Naive B cell (primary cell): ENCODE measurements around the gene TSC22D4. TPM values are rescaled to one million over a fixed set of nuclear protein-coding genes. Genes with fewer than 3 reads are reported as not detected.

ENCODE experiments used
- ATAC-seq, 2 donors: fragments of 150-1000 bp; cut with Tn5 transposase; 2 replicates each; pipeline ENCODE4 v1.10.0; 2021; ENCODE audit warnings: low read depth in 2 of 2, mild to moderate bottlenecking in 2 of 2, moderate library complexity in 2 of 2
- DNase-seq: peaks from one replicate; pipeline ENCODE4 v3.0.0; 2022
- H3K27ac Mint-ChIP-seq, 6 donors: one replicate each; pipeline ENCODE4 v1.8.0; 2020 to 2022; ENCODE audit warnings: mild to moderate bottlenecking in 6 of 6, mixed read lengths in 6 of 6, moderate library complexity in 5 of 6, inconsistent platforms in 2 of 6
- H3K27me3 Mint-ChIP-seq, 3 donors: one replicate each; pipeline ENCODE4 v1.8.0; 2021 to 2022; ENCODE audit warnings: mixed read lengths in 3 of 3, mild to moderate bottlenecking in 1 of 3
- H3K36me3 Mint-ChIP-seq, 2 donors: one replicate each; pipeline ENCODE4 v1.8.0; 2020 to 2022; ENCODE audit warnings: mixed read lengths in 2 of 2, inconsistent platforms in 1 of 2, mild to moderate bottlenecking in 1 of 2
- H3K4me1 Mint-ChIP-seq, 3 donors: one replicate each; pipeline ENCODE4 v1.8.0; 2020 to 2022; ENCODE audit warnings: mixed read lengths in 3 of 3, inconsistent platforms in 1 of 3, mild to moderate bottlenecking in 1 of 3, moderate library complexity in 1 of 3
- H3K4me3 Mint-ChIP-seq, 8 donors: one replicate each; pipeline ENCODE4 v1.8.0; 2020 to 2022; ENCODE audit warnings: mild to moderate bottlenecking in 8 of 8, mixed read lengths in 8 of 8, moderate library complexity in 8 of 8, inconsistent platforms in 2 of 8
- H3K9me3 Mint-ChIP-seq, 7 donors: one replicate each; pipeline ENCODE4 v1.8.0; 2020 to 2022; ENCODE audit warnings: mixed read lengths in 7 of 7, mild to moderate bottlenecking in 5 of 7, inconsistent platforms in 2 of 7, moderate library complexity in 1 of 7
- polyA plus RNA-seq, 6 donors: library from polyadenylated mRNA; unstranded; fragments of 300-500 nt; fragmentation: Illumina TruSeq; gene quantifications; one replicate each; pipeline ENCODE4 v1.2.3, GENCODE V29; 2021; ENCODE audit warnings: low read depth in 6 of 6

Gene TSC22D4
- polyA plus RNA-seq, 6 donors from 2014 or later, result 17.5 to 23.6 (median 20.7) TPM

GRCh38 chr7:100476101-100476780, 2.8 kb downstream of the TSC22D4 start:
- no peak for DNase-seq
- peaks cover 47 to 55% (median 53%) of the 10 kb centered on the region in 3 donors for H3K4me1 Mint-ChIP-seq
- ATAC-seq, result no peak
- H3K36me3 Mint-ChIP-seq, result peaks cover 0 to 8% of the 10 kb centered on the region in 2 donors
- H3K27me3 Mint-ChIP-seq, result no peaks in the 10 kb centered on the region
- H3K9me3 Mint-ChIP-seq, result no peaks in the 10 kb centered on the region
- H3K27ac Mint-ChIP-seq, result peak overlapping the region; percentile 49 to 95 (median 92)
- H3K4me3 Mint-ChIP-seq, result peak overlapping the region; percentile 87 to 97 (median 93)

- Mint-ChIP-seq H3K4me1 (peaks cover 47 to 57% (median 53%) of the 10 kb centered on the region in 3 donors), H3K9me3 (no peaks in the 10 kb centered on the region), H3K27me3 (no peaks in the 10 kb centered on the region), H3K27ac (peak overlapping the region in 5 of 6 donors; percentile 69 to 95 (median 93)), H3K4me3 (peak overlapping the region; percentile 80 to 97 (median 93)), H3K36me3 (peaks cover 0 to 8% of the 10 kb centered on the region in 2 donors)
- no peak for DNase-seq
- no peak for ATAC-seq
Observed at GRCh38 chr7:100475549-100475948, 3.5 kb downstream of the TSC22D4 start.

GRCh38 chr7:100472854-100473499, 6.0 kb downstream of the TSC22D4 start:
- H3K9me3 Mint-ChIP-seq, result no peaks in the 10 kb centered on the region
- DNase-seq (no peak), ATAC-seq (peak in 1 of 2 donors; percentile 13)
- peaks cover 45 to 58% (median 49%) of the 10 kb centered on the region in 3 donors for H3K4me1 Mint-ChIP-seq
- no peaks in the 10 kb centered on the region for H3K27me3 Mint-ChIP-seq
- H3K36me3 Mint-ChIP-seq, result peaks cover 0 to 8% of the 10 kb centered on the region in 2 donors
- peak overlapping the region in 3 of 8 donors; percentile 25 to 35 (median 28) for H3K4me3 Mint-ChIP-seq
- peak overlapping the region; percentile 21 to 91 (median 86) for H3K27ac Mint-ChIP-seq

GRCh38 chr7:100472121-100472851, 6.7 kb downstream of the TSC22D4 start:
- Mint-ChIP-seq H3K27ac (peak overlapping the region in 3 of 6 donors; percentile 9 to 91 (median 83)), H3K4me3 (no peak overlapping the region), H3K4me1 (peaks cover 42 to 58% (median 47%) of the 10 kb centered on the region in 3 donors), H3K36me3 (peaks cover 0 to 8% of the 10 kb centered on the region in 2 donors), H3K9me3 (no peaks in the 10 kb centered on the region), H3K27me3 (no peaks in the 10 kb centered on the region)
- ATAC-seq (no peak), DNase-seq (no peak)

GRCh38 chr7:100471021-100471420, 8.0 kb downstream of the TSC22D4 start:
- H3K27me3 Mint-ChIP-seq, result no peaks in the 10 kb centered on the region
- peaks cover 37 to 46% (median 41%) of the 10 kb centered on the region in 3 donors for H3K4me1 Mint-ChIP-seq
- H3K4me3 Mint-ChIP-seq, result no peak overlapping the region
- ATAC-seq (no peak), DNase-seq (no peak)
- no peaks in the 10 kb centered on the region for H3K9me3 Mint-ChIP-seq
- no peaks in the 10 kb centered on the region for H3K36me3 Mint-ChIP-seq
- H3K27ac Mint-ChIP-seq, result peak overlapping the region in 1 of 6 donors; percentile 76

GRCh38 chr7:100469227-100470044, 9.6 kb downstream of the TSC22D4 start:
- Mint-ChIP-seq H3K36me3 (no peaks in the 10 kb centered on the region), H3K27ac (peak overlapping the region in 3 of 6 donors; percentile 18 to 54 (median 22)), H3K4me1 (peaks cover 33 to 35% (median 35%) of the 10 kb centered on the region in 3 donors), H3K4me3 (no peak overlapping the region), H3K27me3 (no peaks in the 10 kb centered on the region), H3K9me3 (no peaks in the 10 kb centered on the region)
- peak; percentile 70 for DNase-seq
- ATAC-seq, result peak; percentile 85 to 90

GRCh38 chr7:100467638-100468373, 11.2 kb downstream of the TSC22D4 start:
- Mint-ChIP-seq H3K9me3 (no peaks in the 10 kb centered on the region), H3K36me3 (no peaks in the 10 kb centered on the region), H3K27ac (no peak overlapping the region), H3K4me3 (no peak overlapping the region), H3K27me3 (no peaks in the 10 kb centered on the region), H3K4me1 (peaks cover 18 to 19% (median 19%) of the 10 kb centered on the region in 3 donors)
- ATAC-seq (no peak), DNase-seq (no peak)

GRCh38 chr7:100466653-100467605, 12.1 kb downstream of the TSC22D4 start:
- Mint-ChIP-seq H3K9me3 (no peaks in the 10 kb centered on the region), H3K36me3 (no peaks in the 10 kb centered on the region), H3K27me3 (no peaks in the 10 kb centered on the region), H3K4me1 (peaks cover 15 to 17% (median 17%) of the 10 kb centered on the region in 3 donors), H3K4me3 (no peak overlapping the region), H3K27ac (peak overlapping the region in 2 of 6 donors; percentile 56 to 92)
- no peak for ATAC-seq
- DNase-seq, result no peak

GRCh38 chr7:100465702-100466311, 13.2 kb downstream of the TSC22D4 start:
- Mint-ChIP-seq H3K4me3 (no peak overlapping the region), H3K27me3 (no peaks in the 10 kb centered on the region), H3K9me3 (no peaks in the 10 kb centered on the region), H3K4me1 (peaks cover 12 to 17% (median 16%) of the 10 kb centered on the region in 3 donors), H3K27ac (peak overlapping the region in 1 of 6 donors; percentile 83), H3K36me3 (no peaks in the 10 kb centered on the region)
- ATAC-seq, result no peak
- DNase-seq, result no peak

GRCh38 chr7:100465299-100465698, 13.7 kb downstream of the TSC22D4 start:
- H3K9me3 Mint-ChIP-seq, result no peaks in the 10 kb centered on the region
- no peaks in the 10 kb centered on the region for H3K27me3 Mint-ChIP-seq
- no peak for ATAC-seq
- no peaks in the 10 kb centered on the region for H3K36me3 Mint-ChIP-seq
- no peak overlapping the region for H3K4me3 Mint-ChIP-seq
- H3K27ac Mint-ChIP-seq, result peak overlapping the region in 3 of 6 donors; percentile 6 to 83 (median 51)
- no peak for DNase-seq
- peaks cover 12 to 17% (median 12%) of the 10 kb centered on the region in 3 donors for H3K4me1 Mint-ChIP-seq

- Mint-ChIP-seq H3K9me3 (no peaks in the 10 kb centered on the region), H3K36me3 (no peaks in the 10 kb centered on the region), H3K27ac (peak overlapping the region in 2 of 6 donors; percentile 53 to 72), H3K4me3 (no peak overlapping the region), H3K27me3 (no peaks in the 10 kb centered on the region), H3K4me1 (peaks cover 8 to 17% (median 11%) of the 10 kb centered on the region in 3 donors)
- DNase-seq, result no peak
- ATAC-seq, result no peak
Observed at GRCh38 chr7:100464791-100465190, 14.2 kb downstream of the TSC22D4 start.
